ENCODE measurements around the gene KRT76. TPM values are rescaled to one million over a fixed set of nuclear protein-coding genes. Genes with fewer than 3 reads are reported as not detected.

KRT76 gene
- total and polyA plus RNA-seq, 7 experiments from 2014 or later = not detected

- Mint-ChIP-seq H3K27ac (peak overlapping the region in 2 of 9 donors; percentile 17 to 40), H3K27me3 (peaks cover 20 to 56% (median 32%) of the 10 kb centered on the region in 5 donors), H3K9me3 (peaks cover 0 to 5% (median 0%) of the 10 kb centered on the region in 11 donors), H3K36me3 (peaks cover 0 to 3% (median 0%) of the 10 kb centered on the region in 5 donors), H3K4me3 (peak overlapping the region in 1 of 10 donors; percentile 18), H3K4me1 (peaks cover 2 to 29% (median 18%) of the 10 kb centered on the region in 7 donors)
- ATAC-seq (no peak), DNase-seq (no peak)
- peaks cover 0 to 5% of the 10 kb centered on the region in 2 donors for H3K4me1 ChIP-seq (ENCODE audit: control insufficient read depth in 2 of 2, insufficient read depth in 2 of 2, low read length in 2 of 2)
- no peak overlapping the region for H3K27ac ChIP-seq (ENCODE audit: low read depth, low read length)
- ChIA-PET POLR2A (no interaction called here), CTCF (no interaction called here)
- H3K27me3 ChIP-seq (ENCODE audit: control insufficient read depth in 2 of 2, insufficient read depth in 2 of 2, low read length in 2 of 2) = no peaks in the 10 kb centered on the region
- H3K36me3 ChIP-seq (ENCODE audit: control insufficient read depth in 2 of 3, insufficient read depth in 3 of 3, low read length in 3 of 3) = no peaks in the 10 kb centered on the region
- no peak overlapping the region for H3K4me3 ChIP-seq (ENCODE audit: low read length)
- intact Hi-C loops (cut with micrococcal nuclease) = loop anchor here in 1 of 2 donors (10.0 kb wide), 1 partner anchor 204 kb away; no protein-coding TSS in a partner anchor
- no peaks in the 10 kb centered on the region for H3K9me3 ChIP-seq (ENCODE audit: control insufficient read depth in 2 of 3, low read length in 3 of 3)
These were observed 11.2 kb upstream of the KRT76 start for GRCh38 chr12:52788192-52788875.

DNA sequence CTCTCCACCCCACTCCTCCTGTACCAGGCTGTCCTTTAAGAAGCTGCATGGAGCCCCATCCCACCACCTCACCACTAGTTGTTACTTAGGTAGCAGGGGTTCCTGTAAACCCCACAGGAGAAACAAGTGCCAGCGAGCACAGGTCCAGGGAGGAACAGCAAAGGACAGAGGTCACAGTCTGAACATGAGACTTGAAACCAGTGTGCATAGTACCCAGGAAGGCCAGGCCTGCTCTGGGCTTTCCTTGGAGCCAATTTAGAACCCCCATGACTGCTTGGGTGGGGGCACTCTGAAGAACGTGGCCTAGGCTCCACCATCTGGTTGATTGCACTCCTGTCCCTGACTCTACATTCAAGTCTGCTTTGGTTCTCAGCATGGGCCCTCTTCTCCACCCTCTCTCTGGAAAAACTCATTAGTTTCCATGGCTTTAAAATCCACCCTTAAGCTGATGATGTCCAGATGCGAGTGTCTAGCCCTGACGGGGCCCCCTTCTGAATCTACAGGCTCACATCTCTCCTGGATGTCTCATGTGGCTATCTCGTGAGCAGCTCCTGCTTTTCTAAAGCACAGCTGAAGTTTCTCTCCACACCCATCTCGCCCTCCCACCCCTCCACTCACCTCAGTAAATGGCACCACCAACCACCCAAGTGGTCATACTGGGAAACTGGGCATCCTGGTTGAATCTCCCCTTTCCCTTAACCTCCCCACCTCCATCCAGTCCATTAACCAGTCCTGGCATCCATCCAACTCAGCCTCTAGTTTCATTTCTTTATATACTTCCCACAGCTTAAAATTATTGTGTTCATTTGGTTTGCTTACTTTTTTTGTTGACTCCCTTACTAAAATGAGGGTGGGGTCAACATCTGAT, 10.4 kb upstream of the KRT76 start:
- Mint-ChIP-seq H3K4me1 (peaks cover 2 to 27% (median 16%) of the 10 kb centered on the region in 7 donors), H3K9me3 (peaks cover 0 to 5% (median 0%) of the 10 kb centered on the region in 11 donors), H3K4me3 (no peak overlapping the region), H3K36me3 (peaks cover 0 to 3% (median 0%) of the 10 kb centered on the region in 5 donors), H3K27me3 (peaks cover 20 to 55% (median 32%) of the 10 kb centered on the region in 5 donors), H3K27ac (peak overlapping the region in 1 of 9 donors; percentile 40)
- CTCF ChIA-PET = no interaction called here
- peaks cover 0 to 5% of the 10 kb centered on the region in 2 donors for H3K4me1 ChIP-seq (ENCODE audit: control insufficient read depth in 2 of 2, insufficient read depth in 2 of 2, low read length in 2 of 2)
- no peak overlapping the region for H3K27ac ChIP-seq (ENCODE audit: low read depth, low read length)
- no peak overlapping the region for H3K4me3 ChIP-seq (ENCODE audit: low read length)
- H3K27me3 ChIP-seq (ENCODE audit: control insufficient read depth in 2 of 2, insufficient read depth in 2 of 2, low read length in 2 of 2) = no peaks in the 10 kb centered on the region
- intact Hi-C loops (cut with micrococcal nuclease) = loop anchor here in 1 of 2 donors (10.0 kb wide), 1 partner anchor 203 kb away; no protein-coding TSS in a partner anchor
- no peak for ATAC-seq
- no peaks in the 10 kb centered on the region for H3K9me3 ChIP-seq (ENCODE audit: control insufficient read depth in 2 of 3, low read length in 3 of 3)
- no peak for DNase-seq
- H3K36me3 ChIP-seq (ENCODE audit: control insufficient read depth in 2 of 3, insufficient read depth in 3 of 3, low read length in 3 of 3) = no peaks in the 10 kb centered on the region
- POLR2A ChIA-PET = no interaction called here

- Mint-ChIP-seq H3K9me3 (peaks cover 0 to 5% (median 0%) of the 10 kb centered on the region in 11 donors), H3K4me1 (peaks cover 0 to 11% (median 6%) of the 10 kb centered on the region in 7 donors), H3K4me3 (no peak overlapping the region), H3K36me3 (peaks cover 0 to 3% (median 0%) of the 10 kb centered on the region in 5 donors), H3K27me3 (peaks cover 13 to 43% (median 24%) of the 10 kb centered on the region in 5 donors), H3K27ac (peak overlapping the region in 1 of 9 donors; percentile 47)
- no peaks in the 10 kb centered on the region for H3K9me3 ChIP-seq (ENCODE audit: control insufficient read depth in 2 of 3, low read length in 3 of 3)
- intact Hi-C loops (cut with micrococcal nuclease) = loop anchor here in 1 of 2 donors (10.0 kb wide), 1 partner anchor 200 kb away; no protein-coding TSS in a partner anchor
- no peak overlapping the region for H3K4me3 ChIP-seq (ENCODE audit: low read length)
- CTCF ChIA-PET = no interaction called here
- no peaks in the 10 kb centered on the region for H3K36me3 ChIP-seq (ENCODE audit: control insufficient read depth in 2 of 3, insufficient read depth in 3 of 3, low read length in 3 of 3)
- ATAC-seq (no peak), DNase-seq (no peak)
- no peaks in the 10 kb centered on the region for H3K4me1 ChIP-seq (ENCODE audit: control insufficient read depth in 2 of 2, insufficient read depth in 2 of 2, low read length in 2 of 2)
- no peaks in the 10 kb centered on the region for H3K27me3 ChIP-seq (ENCODE audit: control insufficient read depth in 2 of 2, insufficient read depth in 2 of 2, low read length in 2 of 2)
- H3K27ac ChIP-seq (ENCODE audit: low read depth, low read length) = no peak overlapping the region
- POLR2A ChIA-PET = no interaction called here
These were observed 7.8 kb upstream of the KRT76 start for GRCh38 chr12:52784909-52785308.

- H3K4me3 ChIP-seq (ENCODE audit: low read length) = no peak overlapping the region
- intact Hi-C loops (cut with micrococcal nuclease) = loop anchor here in 1 of 2 donors (10.0 kb wide), 1 partner anchor 199 kb away; no protein-coding TSS in a partner anchor
- ChIA-PET CTCF (no interaction called here), POLR2A (no interaction called here)
- H3K4me3 Mint-ChIP-seq = no peak overlapping the region
- no peak overlapping the region for H3K27ac ChIP-seq (ENCODE audit: low read depth, low read length)
- peaks cover 0 to 4% (median 0%) of the 10 kb centered on the region in 7 donors for H3K4me1 Mint-ChIP-seq
- peaks cover 2 to 35% (median 13%) of the 10 kb centered on the region in 5 donors for H3K27me3 Mint-ChIP-seq
- peaks cover 0 to 5% (median 0%) of the 10 kb centered on the region in 11 donors for H3K9me3 Mint-ChIP-seq
- H3K36me3 Mint-ChIP-seq = peaks cover 0 to 3% (median 0%) of the 10 kb centered on the region in 5 donors
- no peaks in the 10 kb centered on the region for H3K36me3 ChIP-seq (ENCODE audit: control insufficient read depth in 2 of 3, insufficient read depth in 3 of 3, low read length in 3 of 3)
- H3K4me1 ChIP-seq (ENCODE audit: control insufficient read depth in 2 of 2, insufficient read depth in 2 of 2, low read length in 2 of 2) = no peaks in the 10 kb centered on the region
- no peaks in the 10 kb centered on the region for H3K9me3 ChIP-seq (ENCODE audit: control insufficient read depth in 2 of 3, low read length in 3 of 3)
- H3K27ac Mint-ChIP-seq = no peak overlapping the region
- DNase-seq (no peak), ATAC-seq (no peak)
- H3K27me3 ChIP-seq (ENCODE audit: control insufficient read depth in 2 of 2, insufficient read depth in 2 of 2, low read length in 2 of 2) = no peaks in the 10 kb centered on the region
These were observed 6.6 kb upstream of the KRT76 start for GRCh38 chr12:52783563-52784316.

- Histone ChIP-seq H3K27me3 (ENCODE audit: control insufficient read depth in 2 of 2, insufficient read depth in 2 of 2, low read length in 2 of 2) (no peaks in the 10 kb centered on the region), H3K4me3 (ENCODE audit: low read length) (no peak overlapping the region), H3K4me1 (ENCODE audit: control insufficient read depth in 2 of 2, insufficient read depth in 2 of 2, low read length in 2 of 2) (no peaks in the 10 kb centered on the region), H3K36me3 (ENCODE audit: control insufficient read depth in 2 of 3, insufficient read depth in 3 of 3, low read length in 3 of 3) (no peaks in the 10 kb centered on the region), H3K27ac (ENCODE audit: low read depth, low read length) (no peak overlapping the region), H3K9me3 (ENCODE audit: control insufficient read depth in 2 of 3, low read length in 3 of 3) (no peaks in the 10 kb centered on the region)
- H3K27ac Mint-ChIP-seq = peak overlapping the region in 1 of 9 donors; percentile 36
- POLR2A ChIA-PET = no interaction called here
- H3K9me3 Mint-ChIP-seq = peaks cover 0 to 5% (median 0%) of the 10 kb centered on the region in 11 donors
- intact Hi-C loops (cut with micrococcal nuclease) = loop anchor here in 1 of 2 donors (10.0 kb wide), 1 partner anchor 198 kb away; no protein-coding TSS in a partner anchor
- peaks cover 0 to 24% (median 5%) of the 10 kb centered on the region in 5 donors for H3K27me3 Mint-ChIP-seq
- peaks cover 0 to 3% (median 0%) of the 10 kb centered on the region in 5 donors for H3K36me3 Mint-ChIP-seq
- no peak overlapping the region for H3K4me3 Mint-ChIP-seq
- CTCF ChIA-PET = no interaction called here
- no peaks in the 10 kb centered on the region for H3K4me1 Mint-ChIP-seq
- DNase-seq = no peak
- ATAC-seq = no peak
These were observed 5.4 kb upstream of the KRT76 start for GRCh38 chr12:52782502-52782901.

Data from naive thymus-derived CD4-positive, alpha-beta T cell (primary cell).